ENCODE data around the gene DLK2. TPM values are rescaled to one million over a fixed set of nuclear protein-coding genes. Genes with fewer than 3 reads are reported as not detected.
"Not testable (repeated sequence)": the region's sequence is repeated elsewhere in the genome, so short reads cannot be mapped to it uniquely, and the experiment has no call there.

Gene DLK2
- total RNA-seq, 1 donor from 2014 or later = 0.60 TPM

DNA sequence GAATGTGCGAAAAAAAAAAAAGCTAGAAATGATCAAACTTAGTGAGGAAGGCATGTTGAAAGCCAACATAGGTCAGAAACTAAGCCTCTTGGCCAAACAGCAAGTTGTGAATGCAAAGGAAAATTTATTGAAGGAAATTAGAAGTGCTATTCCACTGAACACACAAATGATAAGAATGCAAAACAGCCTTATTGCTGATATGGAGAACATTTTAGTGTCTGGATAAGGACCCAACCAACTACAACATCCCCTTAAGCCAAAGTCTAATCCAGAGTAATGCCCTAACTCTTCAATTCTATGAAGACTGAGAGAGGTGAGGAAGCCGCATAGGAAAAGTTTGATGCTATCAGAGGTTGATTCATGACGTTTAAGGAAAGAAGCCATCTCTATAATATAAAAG, 33.5 kb downstream of the DLK2 start:
- peaks cover 3% of the 10 kb centered on the region for H3K9me3 Mint-ChIP-seq (ENCODE audit: low read depth)
- H3K4me1 Mint-ChIP-seq (ENCODE audit: low read depth) = no peaks in the 10 kb centered on the region
- no peak overlapping the region for H3K27ac Mint-ChIP-seq
- no peak overlapping the region for H3K4me3 Mint-ChIP-seq (ENCODE audit: low read depth)
- no peak for DNase-seq (ENCODE audit: low spot score, unreplicated experiment)
- TF ChIP-seq, protein P1, sequence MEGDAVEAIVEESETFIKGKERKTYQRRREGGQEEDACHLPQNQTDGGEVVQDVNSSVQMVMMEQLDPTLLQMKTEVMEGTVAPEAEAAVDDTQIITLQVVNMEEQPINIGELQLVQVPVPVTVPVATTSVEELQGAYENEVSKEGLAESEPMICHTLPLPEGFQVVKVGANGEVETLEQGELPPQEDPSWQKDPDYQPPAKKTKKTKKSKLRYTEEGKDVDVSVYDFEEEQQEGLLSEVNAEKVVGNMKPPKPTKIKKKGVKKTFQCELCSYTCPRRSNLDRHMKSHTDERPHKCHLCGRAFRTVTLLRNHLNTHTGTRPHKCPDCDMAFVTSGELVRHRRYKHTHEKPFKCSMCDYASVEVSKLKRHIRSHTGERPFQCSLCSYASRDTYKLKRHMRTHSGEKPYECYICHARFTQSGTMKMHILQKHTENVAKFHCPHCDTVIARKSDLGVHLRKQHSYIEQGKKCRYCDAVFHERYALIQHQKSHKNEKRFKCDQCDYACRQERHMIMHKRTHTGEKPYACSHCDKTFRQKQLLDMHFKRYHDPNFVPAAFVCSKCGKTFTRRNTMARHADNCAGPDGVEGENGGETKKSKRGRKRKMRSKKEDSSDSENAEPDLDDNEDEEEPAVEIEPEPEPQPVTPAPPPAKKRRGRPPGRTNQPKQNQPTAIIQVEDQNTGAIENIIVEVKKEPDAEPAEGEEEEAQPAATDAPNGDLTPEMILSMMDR (IDR thresholded peaks at IDR 0.05; ENCODE audit: unreplicated experiment) = no peak
- H3K36me3 Mint-ChIP-seq (ENCODE audit: insufficient read depth) = no peaks in the 10 kb centered on the region
- H3K27me3 Mint-ChIP-seq = peaks cover 20% of the 10 kb centered on the region

DNA sequence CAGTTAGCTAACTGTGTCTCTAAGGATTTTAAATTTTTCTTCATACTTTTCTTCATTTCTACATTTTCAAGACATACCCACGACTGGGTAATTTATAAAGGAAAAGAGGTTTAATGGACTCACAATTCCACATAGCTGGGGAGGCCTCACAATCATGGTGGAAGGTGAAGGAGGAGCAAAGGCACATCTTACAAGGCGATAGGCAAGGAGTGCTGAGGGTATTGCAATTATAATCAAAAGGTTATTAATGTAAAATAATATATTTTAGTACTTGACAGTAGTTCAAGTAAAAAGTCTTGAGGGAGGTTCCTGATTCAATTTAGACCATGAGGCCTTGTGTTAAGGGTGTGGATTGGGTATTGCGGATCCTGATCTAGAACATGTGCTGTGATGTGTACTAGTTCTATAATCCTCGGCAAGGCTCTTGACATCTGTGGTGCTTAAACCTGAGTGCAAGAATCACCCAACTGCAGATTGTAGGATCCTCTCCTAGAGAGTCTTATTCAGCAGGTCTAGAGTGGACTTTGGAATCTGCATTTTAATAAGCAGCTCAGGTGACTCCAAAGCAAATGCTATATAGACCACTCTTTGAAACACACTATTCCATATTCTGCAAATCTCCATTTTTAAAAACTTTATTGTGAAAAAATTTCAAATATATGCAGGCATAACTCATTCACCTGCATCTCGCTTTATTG, 35.2 kb downstream of the DLK2 start:
- no peaks in the 10 kb centered on the region for H3K36me3 Mint-ChIP-seq (ENCODE audit: insufficient read depth)
- no peak for DNase-seq (ENCODE audit: low spot score, unreplicated experiment)
- TF ChIP-seq, protein P1 (IDR thresholded peaks at IDR 0.05; ENCODE audit: unreplicated experiment) = no peak
- no peaks in the 10 kb centered on the region for H3K4me1 Mint-ChIP-seq (ENCODE audit: low read depth)
- H3K4me3 Mint-ChIP-seq (ENCODE audit: low read depth) = no peak overlapping the region
- H3K27me3 Mint-ChIP-seq = peaks cover 20% of the 10 kb centered on the region
- no peaks in the 10 kb centered on the region for H3K9me3 Mint-ChIP-seq (ENCODE audit: low read depth)
- H3K27ac Mint-ChIP-seq = no peak overlapping the region

DNA sequence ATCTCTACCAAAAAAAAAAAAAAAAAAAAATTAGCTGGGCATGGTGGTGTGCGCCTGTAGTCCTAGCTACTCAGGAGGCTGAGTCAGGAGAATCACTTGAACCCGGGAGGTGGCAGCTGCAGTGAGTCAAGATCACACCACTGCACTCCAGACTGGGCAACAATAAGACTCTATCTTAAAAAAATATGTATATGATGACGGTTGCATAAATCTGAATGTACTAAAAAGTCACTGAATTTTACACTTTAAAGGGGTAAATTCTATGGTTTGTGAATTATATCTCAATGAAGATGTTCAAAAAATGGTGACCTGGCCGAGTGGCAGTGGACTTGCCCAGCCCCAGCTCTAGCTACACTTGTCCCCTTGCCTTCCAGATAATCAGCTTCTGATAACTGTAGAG, 38.4 kb downstream of the DLK2 start:
- no peak overlapping the region for H3K4me3 Mint-ChIP-seq (ENCODE audit: low read depth)
- H3K27me3 Mint-ChIP-seq = peaks cover 20% of the 10 kb centered on the region
- no peak for DNase-seq (ENCODE audit: low spot score, unreplicated experiment)
- H3K27ac Mint-ChIP-seq = no peak overlapping the region
- H3K36me3 Mint-ChIP-seq (ENCODE audit: insufficient read depth) = no peaks in the 10 kb centered on the region
- no peaks in the 10 kb centered on the region for H3K9me3 Mint-ChIP-seq (ENCODE audit: low read depth)
- no peaks in the 10 kb centered on the region for H3K4me1 Mint-ChIP-seq (ENCODE audit: low read depth)
- TF ChIP-seq, protein P1 (IDR thresholded peaks at IDR 0.05; ENCODE audit: unreplicated experiment) = no peak

DNA sequence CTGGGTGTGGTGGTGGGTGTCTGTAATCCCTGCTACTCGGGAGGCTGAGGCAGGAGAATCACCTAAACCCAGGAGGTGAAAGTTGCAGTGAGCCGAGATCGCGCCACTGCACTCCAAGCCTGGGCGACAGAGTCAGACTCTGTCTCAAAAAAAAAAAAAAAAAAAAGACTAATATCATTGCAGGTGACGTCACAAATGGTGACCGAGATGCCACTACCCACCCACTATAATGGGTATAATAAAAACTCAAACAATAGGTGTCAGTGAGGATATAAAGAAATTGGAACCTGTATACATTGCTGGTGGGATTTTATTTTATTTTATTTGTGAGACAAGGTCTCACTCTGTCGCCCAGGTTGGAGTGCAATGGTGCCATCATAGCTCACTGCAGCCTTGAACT, 40.1 kb downstream of the DLK2 start:
- H3K9me3 Mint-ChIP-seq (ENCODE audit: low read depth); H3K27ac Mint-ChIP-seq; H3K4me3 Mint-ChIP-seq (ENCODE audit: low read depth); H3K36me3 Mint-ChIP-seq (ENCODE audit: insufficient read depth); DNase-seq (ENCODE audit: low spot score, unreplicated experiment); H3K4me1 Mint-ChIP-seq (ENCODE audit: low read depth): not testable (repeated sequence)
- peaks cover 20% of the 10 kb centered on the region for H3K27me3 Mint-ChIP-seq

DNA sequence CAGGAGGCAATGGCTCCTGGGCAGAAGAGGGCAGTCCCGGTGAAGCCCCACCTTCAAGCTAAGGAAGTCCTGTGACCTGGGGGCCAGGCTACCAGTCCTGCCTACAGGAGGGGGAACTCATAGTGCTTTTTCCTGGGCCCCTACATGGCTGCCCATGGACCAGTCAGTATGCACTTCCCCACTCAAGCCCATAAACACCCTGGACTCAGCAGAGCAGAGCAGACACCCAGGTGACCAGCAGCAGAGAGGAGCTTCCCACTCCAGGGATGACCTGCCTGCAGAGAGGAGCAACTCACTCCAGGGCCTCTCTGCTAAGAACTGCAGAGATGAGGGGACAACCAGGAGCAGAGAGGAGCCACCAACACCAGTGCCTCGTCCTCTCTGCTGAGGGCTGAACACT, 42.3 kb downstream of the DLK2 start:
- no peaks in the 10 kb centered on the region for H3K4me1 Mint-ChIP-seq (ENCODE audit: low read depth)
- TF ChIP-seq, protein P1 (IDR thresholded peaks at IDR 0.05; ENCODE audit: unreplicated experiment) = no peak
- no peak for DNase-seq (ENCODE audit: low spot score, unreplicated experiment)
- no peaks in the 10 kb centered on the region for H3K9me3 Mint-ChIP-seq (ENCODE audit: low read depth)
- no peak overlapping the region for H3K4me3 Mint-ChIP-seq (ENCODE audit: low read depth)
- H3K36me3 Mint-ChIP-seq (ENCODE audit: insufficient read depth) = no peaks in the 10 kb centered on the region
- peaks cover 10% of the 10 kb centered on the region for H3K27me3 Mint-ChIP-seq
- no peak overlapping the region for H3K27ac Mint-ChIP-seq

DNA sequence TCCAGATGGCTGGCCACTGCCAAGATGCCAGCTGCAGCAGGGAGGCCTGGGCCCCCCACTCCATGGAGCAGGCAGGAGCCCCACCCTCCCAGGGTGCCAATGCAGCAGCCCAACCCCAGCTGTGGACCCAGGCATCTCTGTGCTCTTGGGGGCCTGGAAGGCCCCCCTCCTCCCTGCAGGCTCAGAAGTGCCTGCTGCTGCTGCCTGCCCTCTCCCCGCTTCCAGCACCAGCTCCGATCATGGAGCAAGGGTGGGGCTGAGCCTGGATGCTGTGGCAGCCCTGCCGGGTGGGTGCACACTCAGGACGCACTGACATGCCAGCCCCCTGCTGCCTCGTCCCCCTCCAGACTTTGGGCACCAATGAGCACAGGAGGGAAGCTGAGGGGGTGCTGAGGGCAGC, 42.8 kb downstream of the DLK2 start:
- Mint-ChIP-seq H3K36me3 (ENCODE audit: insufficient read depth) (no peaks in the 10 kb centered on the region), H3K27ac (no peak overlapping the region), H3K27me3 (peaks cover 5% of the 10 kb centered on the region), H3K4me3 (ENCODE audit: low read depth) (no peak overlapping the region), H3K4me1 (ENCODE audit: low read depth) (no peaks in the 10 kb centered on the region), H3K9me3 (ENCODE audit: low read depth) (no peaks in the 10 kb centered on the region)
- no peak for DNase-seq (ENCODE audit: low spot score, unreplicated experiment)
- TF ChIP-seq, protein P1 (IDR thresholded peaks at IDR 0.05; ENCODE audit: unreplicated experiment) = no peak

DNA sequence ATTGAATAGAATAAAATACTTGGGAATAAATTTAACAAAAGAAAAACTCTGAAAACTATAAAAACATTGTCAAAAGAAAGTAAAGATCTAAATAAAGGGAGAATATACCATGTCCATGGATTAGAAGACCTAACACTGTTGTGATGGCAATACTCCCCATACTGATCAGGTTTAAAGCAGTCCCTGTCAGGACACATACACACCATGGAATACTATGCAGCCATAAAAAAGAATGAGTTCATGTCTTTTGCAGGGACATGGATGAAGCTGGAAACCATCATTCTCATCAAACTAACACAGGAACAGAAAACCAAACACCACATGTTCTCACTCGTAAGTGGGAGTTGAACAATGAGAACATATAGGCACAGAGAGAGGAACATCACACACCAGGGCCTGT, 44.6 kb downstream of the DLK2 start:
- DNase-seq (ENCODE audit: low spot score, unreplicated experiment); H3K4me3 Mint-ChIP-seq (ENCODE audit: low read depth); H3K27ac Mint-ChIP-seq; H3K27me3 Mint-ChIP-seq; H3K9me3 Mint-ChIP-seq (ENCODE audit: low read depth); H3K36me3 Mint-ChIP-seq (ENCODE audit: insufficient read depth); H3K4me1 Mint-ChIP-seq (ENCODE audit: low read depth): not testable (repeated sequence)

Measured in progenitor cell of endocrine pancreas (in vitro differentiated cells).